ENCODE data around the gene SH3GL1.

Gene SH3GL1

GRCh38 chr19:4414144-4414799 lies 13.9 kb upstream of the SH3GL1 start:
- DNase-seq: no peak

GRCh38 chr19:4413588-4413987 lies 13.2 kb upstream of the SH3GL1 start:
- Histone ChIP-seq H3K4me3 (ENCODE audit: low read length) (no peak overlapping the region), H3F3A (ENCODE audit: insufficient read depth, low read length) (no peaks in the 10 kb centered on the region), H3K27ac (ENCODE audit: low read length) (no peak overlapping the region), H3K4me2 (ENCODE audit: low read depth, low read length) (no peak overlapping the region), H3K36me3 (replicated peaks; ENCODE audit: insufficient read depth, low read length) (peaks cover 12% of the 10 kb centered on the region), H3K9ac (ENCODE audit: low read length) (no peak overlapping the region), H3K4me1 (ENCODE audit: low read length) (no peaks in the 10 kb centered on the region), H3K27me3 (replicated peaks; ENCODE audit: insufficient read depth, low read length) (no peaks in the 10 kb centered on the region), H3K9me2 (replicated peaks; ENCODE audit: insufficient read depth, low read length) (no peaks in the 10 kb centered on the region), H3K9me3 (replicated peaks; ENCODE audit: insufficient read depth, low read length) (no peaks in the 10 kb centered on the region), H4K20me1 (ENCODE audit: insufficient read depth, low read length) (peaks cover 41% of the 10 kb centered on the region), H2AFZ (ENCODE audit: low read length) (no peak overlapping the region), H3K79me2 (ENCODE audit: low read length) (peaks cover 92% of the 10 kb centered on the region)
- TF ChIP-seq CTCF (IDR thresholded peaks at IDR 0.05; ENCODE audit: low read length) (no peak), EZH2 (optimal IDR thresholded peaks at IDR 0.05; ENCODE audit: low read depth, low read length) (no peak), EZH2phosphoT487 (IDR thresholded peaks at IDR 0.05; ENCODE audit: low read length) (no peak)
- DNase-seq: no peak

More at GRCh38 chr19:4414144-4414799, 13.9 kb upstream of the SH3GL1 start:
- H3F3A ChIP-seq (ENCODE audit: insufficient read depth, low read length): no peaks in the 10 kb centered on the region
- TF ChIP-seq EZH2 (optimal IDR thresholded peaks at IDR 0.05; ENCODE audit: low read depth, low read length) (no peak), EZH2phosphoT487 (IDR thresholded peaks at IDR 0.05; ENCODE audit: low read length) (no peak), CTCF (IDR thresholded peaks at IDR 0.05; ENCODE audit: low read length) (no peak)
- H3K4me3 ChIP-seq (ENCODE audit: low read length): no peak overlapping the region
- H3K27me3 ChIP-seq (replicated peaks; ENCODE audit: insufficient read depth, low read length): no peaks in the 10 kb centered on the region
- H3K79me2 ChIP-seq (ENCODE audit: low read length): peaks cover 85% of the 10 kb centered on the region
- H3K9ac ChIP-seq (ENCODE audit: low read length): no peak overlapping the region
- no peak overlapping the region for H3K4me2 ChIP-seq (ENCODE audit: low read depth, low read length)
- no peak overlapping the region for H3K27ac ChIP-seq (ENCODE audit: low read length)
- peaks cover 12% of the 10 kb centered on the region for H3K36me3 ChIP-seq (replicated peaks; ENCODE audit: insufficient read depth, low read length)
- no peaks in the 10 kb centered on the region for H3K9me3 ChIP-seq (replicated peaks; ENCODE audit: insufficient read depth, low read length)
- peaks cover 36% of the 10 kb centered on the region for H4K20me1 ChIP-seq (ENCODE audit: insufficient read depth, low read length)
- H3K9me2 ChIP-seq (replicated peaks; ENCODE audit: insufficient read depth, low read length): no peaks in the 10 kb centered on the region
- no peak overlapping the region for H2AFZ ChIP-seq (ENCODE audit: low read length)
- no peaks in the 10 kb centered on the region for H3K4me1 ChIP-seq (ENCODE audit: low read length)

GRCh38 chr19:4409123-4409933 lies 9.0 kb upstream of the SH3GL1 start:
- Histone ChIP-seq H3K4me3 (ENCODE audit: low read length) (no peak overlapping the region), H3K36me3 (replicated peaks; ENCODE audit: insufficient read depth, low read length) (peaks cover 13% of the 10 kb centered on the region), H3F3A (ENCODE audit: insufficient read depth, low read length) (no peaks in the 10 kb centered on the region), H3K9ac (ENCODE audit: low read length) (no peak overlapping the region), H3K9me2 (replicated peaks; ENCODE audit: insufficient read depth, low read length) (no peaks in the 10 kb centered on the region), H3K27ac (ENCODE audit: low read length) (no peak overlapping the region), H3K79me2 (ENCODE audit: low read length) (peaks cover 98% of the 10 kb centered on the region), H4K20me1 (ENCODE audit: insufficient read depth, low read length) (peaks cover 30% of the 10 kb centered on the region), H2AFZ (ENCODE audit: low read length) (no peak overlapping the region), H3K27me3 (replicated peaks; ENCODE audit: insufficient read depth, low read length) (no peaks in the 10 kb centered on the region), H3K9me3 (replicated peaks; ENCODE audit: insufficient read depth, low read length) (no peaks in the 10 kb centered on the region), H3K4me1 (ENCODE audit: low read length) (peaks cover 2% of the 10 kb centered on the region; the same call in 1 of the 2 replicates), H3K4me2 (ENCODE audit: low read depth, low read length) (no peak overlapping the region)
- no peak for DNase-seq
- TF ChIP-seq EZH2 (optimal IDR thresholded peaks at IDR 0.05; ENCODE audit: low read depth, low read length) (no peak), EZH2phosphoT487 (IDR thresholded peaks at IDR 0.05; ENCODE audit: low read length) (no peak), CTCF (IDR thresholded peaks at IDR 0.05; ENCODE audit: low read length) (no peak)
